ENCODE data around the gene BSDC1.
"Not testable (repeated sequence)": the region's sequence is repeated elsewhere in the genome, so short reads cannot be mapped to it uniquely, and the experiment has no call there.

The BSDC1 gene

GRCh38 chr1:32358435-32358834 lies 35.8 kb downstream of the BSDC1 start:
- DNase-seq (ENCODE audit: low spot score) = no peak

- no peak for DNase-seq (ENCODE audit: low spot score)
These were observed 36.6 kb downstream of the BSDC1 start for GRCh38 chr1:32357614-32358013.

- no peak for DNase-seq (ENCODE audit: low spot score)
These were observed 37.8 kb downstream of the BSDC1 start for GRCh38 chr1:32356478-32356877.

GRCh38 chr1:32355778-32356177 lies 38.5 kb downstream of the BSDC1 start:
- not testable (repeated sequence) for DNase-seq (ENCODE audit: low spot score)

GRCh38 chr1:32353886-32354570 lies 40.2 kb downstream of the BSDC1 start:
- peak; percentile 73 for DNase-seq (ENCODE audit: low spot score)

- DNase-seq (ENCODE audit: low spot score) = no peak
These were observed 40.8 kb downstream of the BSDC1 start for GRCh38 chr1:32353431-32353830.

GRCh38 chr1:32352831-32353383 lies 41.3 kb downstream of the BSDC1 start:
- no peak for DNase-seq (ENCODE audit: low spot score)

GRCh38 chr1:32352239-32352745 lies 41.9 kb downstream of the BSDC1 start:
- DNase-seq (ENCODE audit: low spot score) = no peak

- DNase-seq (ENCODE audit: low spot score) = peak; percentile 97
These were observed 42.6 kb downstream of the BSDC1 start for GRCh38 chr1:32351399-32352238.

GRCh38 chr1:32350785-32351398 lies 43.3 kb downstream of the BSDC1 start:
- peak; percentile 86 for DNase-seq (ENCODE audit: low spot score)

GRCh38 chr1:32349211-32349708 lies 45.0 kb downstream of the BSDC1 start:
- peak; percentile 48 for DNase-seq (ENCODE audit: low spot score)

GRCh38 chr1:32346532-32347157 lies 47.6 kb downstream of the BSDC1 start:
- DNase-seq (ENCODE audit: low spot score) = no peak

- DNase-seq (ENCODE audit: low spot score) = no peak
These were observed 48.9 kb downstream of the BSDC1 start for GRCh38 chr1:32345289-32345827.

- no peak for DNase-seq (ENCODE audit: low spot score)
These were observed 51.5 kb downstream of the BSDC1 start for GRCh38 chr1:32342704-32343103.

- no peak for DNase-seq (ENCODE audit: low spot score)
These were observed 52.3 kb downstream of the BSDC1 start for GRCh38 chr1:32341971-32342370.

GRCh38 chr1:32341186-32341757 lies 53.0 kb downstream of the BSDC1 start:
- DNase-seq (ENCODE audit: low spot score) = no peak

- no peak for DNase-seq (ENCODE audit: low spot score)
These were observed 54.8 kb downstream of the BSDC1 start for GRCh38 chr1:32339363-32339978.

GRCh38 chr1:32338637-32339145 lies 55.5 kb downstream of the BSDC1 start:
- no peak for DNase-seq (ENCODE audit: low spot score)

GRCh38 chr1:32337855-32338636 lies 56.2 kb downstream of the BSDC1 start:
- no peak for DNase-seq (ENCODE audit: low spot score)

All from AG08396 (cell line).